Vagina (tissue), 2 donors: ENCODE data around the gene GLI3. TPM values are rescaled to one million over a fixed set of nuclear protein-coding genes. Genes with fewer than 3 reads are reported as not detected.

ENCODE experiments used
- DNase-seq, 2 donors: peaks; one replicate each; pipeline ENCODE4 v3.0.0-alpha.2; 2017; ENCODE audit errors: extremely low spot score in 2 of 2
- H3K27ac ChIP-seq: fragments of 200-600 bp; sonication (generic); one replicate; pipeline ENCODE4 v1.5.1; 2019
- H3K27me3 ChIP-seq: fragments of 200-600 bp; sonication (generic); one replicate; pipeline ENCODE4 v1.5.1; 2019
- H3K36me3 ChIP-seq, 2 donors: fragments of 200-600 bp; sonication (generic); one replicate each; pipeline ENCODE4 v1.5.1; 2017 to 2019
- H3K4me1 ChIP-seq: fragments of 200-600 bp; sonication (generic); one replicate; pipeline ENCODE4 v1.5.1; 2019
- H3K4me3 ChIP-seq, 2 donors: fragments of 200-600 bp; sonication (generic); 1 replicate in 1 of 2; 2 replicates in 1 of 2; pipeline ENCODE4 v1.5.1; 2016 to 2019
- H3K9me3 ChIP-seq: fragments of 200-600 bp; sonication (generic); one replicate; pipeline ENCODE4 v1.5.1; 2019
- POLR2A ChIP-seq, 2 donors: fragments of 450-650 bp; IDR thresholded peaks; one replicate each; pipeline ENCODE4 v1.6.1; 2017; ENCODE audit warnings: antibody characterized with exemption in 2 of 2, mild to moderate bottlenecking in 2 of 2, moderate library complexity in 2 of 2
- POLR2AphosphoS5 ChIP-seq, 2 donors: sonication (generic); formaldehyde crosslinking; IDR thresholded peaks; one replicate each; pipeline ENCODE4 v1.9.0; 2017; ENCODE audit warnings: antibody characterized with exemption in 2 of 2, mild to moderate bottlenecking in 2 of 2, low read depth in 1 of 2; ENCODE audit not compliant: insufficient read depth in 1 of 2
- intact Hi-C: fragments of 100-400 bp; cut with DNase I; formaldehyde crosslinking; loops from one replicate; pipeline ENCODE4 v1.15.1; 2023
- total RNA-seq: library from RNA; depleted of rRNA; stranded (reverse); fragments of >200 nt; gene quantifications from one replicate; pipeline ENCODE4 v1.2.3, GENCODE V29; 2016
- TF ChIP-seq, protein P1 (sequence below), 3 experiments: fragments of 450-650 bp in 2 of 3; fragments of 200-600 bp in 1 of 3; sonication (generic) in 1 of 3; IDR thresholded peaks; one replicate each; pipeline ENCODE4 v1.5.1; 2017 to 2019; ENCODE audit warnings: antibody characterized with exemption in 3 of 3, mild to moderate bottlenecking in 2 of 3, moderate library complexity in 2 of 3

The GLI3 gene
- total RNA-seq, 1 donor from 2014 or later, result 24.6 TPM

GRCh38 chr7:42203336-42203735 is 33.7 kb downstream of the GLI3 start:
- H3K27ac ChIP-seq, result no peak overlapping the region
- H3K4me1 ChIP-seq, result peaks cover 37% of the 10 kb centered on the region
- intact Hi-C loops, result no loop called here
- H3K27me3 ChIP-seq, result no peaks in the 10 kb centered on the region
- no peak overlapping the region for H3K4me3 ChIP-seq
- no peak for TF ChIP-seq POLR2AphosphoS5 (IDR thresholded peaks at IDR 0.05; ENCODE audit: insufficient read depth in 1 of 2, low read depth in 1 of 2)
- TF ChIP-seq, protein P1, sequence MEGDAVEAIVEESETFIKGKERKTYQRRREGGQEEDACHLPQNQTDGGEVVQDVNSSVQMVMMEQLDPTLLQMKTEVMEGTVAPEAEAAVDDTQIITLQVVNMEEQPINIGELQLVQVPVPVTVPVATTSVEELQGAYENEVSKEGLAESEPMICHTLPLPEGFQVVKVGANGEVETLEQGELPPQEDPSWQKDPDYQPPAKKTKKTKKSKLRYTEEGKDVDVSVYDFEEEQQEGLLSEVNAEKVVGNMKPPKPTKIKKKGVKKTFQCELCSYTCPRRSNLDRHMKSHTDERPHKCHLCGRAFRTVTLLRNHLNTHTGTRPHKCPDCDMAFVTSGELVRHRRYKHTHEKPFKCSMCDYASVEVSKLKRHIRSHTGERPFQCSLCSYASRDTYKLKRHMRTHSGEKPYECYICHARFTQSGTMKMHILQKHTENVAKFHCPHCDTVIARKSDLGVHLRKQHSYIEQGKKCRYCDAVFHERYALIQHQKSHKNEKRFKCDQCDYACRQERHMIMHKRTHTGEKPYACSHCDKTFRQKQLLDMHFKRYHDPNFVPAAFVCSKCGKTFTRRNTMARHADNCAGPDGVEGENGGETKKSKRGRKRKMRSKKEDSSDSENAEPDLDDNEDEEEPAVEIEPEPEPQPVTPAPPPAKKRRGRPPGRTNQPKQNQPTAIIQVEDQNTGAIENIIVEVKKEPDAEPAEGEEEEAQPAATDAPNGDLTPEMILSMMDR (IDR thresholded peaks at IDR 0.05), result no peak
- TF ChIP-seq POLR2A (IDR thresholded peaks at IDR 0.05), result no peak
- no peak for DNase-seq
- no peaks in the 10 kb centered on the region for H3K9me3 ChIP-seq
- H3K36me3 ChIP-seq, result no peaks in the 10 kb centered on the region

DNA sequence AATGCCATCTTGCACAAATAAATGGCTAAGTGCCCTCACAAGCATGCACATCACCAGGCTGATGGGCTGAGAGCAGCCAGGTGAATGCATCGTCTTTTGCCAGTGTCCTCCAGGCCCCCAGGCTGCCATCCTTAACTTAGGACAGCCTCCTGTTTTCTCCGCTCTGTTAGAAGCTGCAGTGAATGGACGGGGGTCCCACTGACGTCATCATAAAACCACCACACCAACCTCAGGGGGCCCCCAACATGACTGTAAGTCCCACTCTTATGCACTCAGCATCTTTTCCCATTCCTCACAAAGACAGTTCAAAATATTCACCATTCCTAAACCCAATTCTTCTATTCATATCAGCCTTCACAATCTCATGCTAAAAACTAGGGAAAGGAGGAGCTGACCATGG is 34.4 kb downstream of the GLI3 start:
- Histone ChIP-seq H3K27me3 (no peaks in the 10 kb centered on the region), H3K36me3 (no peaks in the 10 kb centered on the region), H3K27ac (no peak overlapping the region), H3K9me3 (no peaks in the 10 kb centered on the region), H3K4me1 (peaks cover 37% of the 10 kb centered on the region), H3K4me3 (no peak overlapping the region)
- intact Hi-C loops, result no loop called here
- TF ChIP-seq POLR2A (IDR thresholded peaks at IDR 0.05) (no peak), POLR2AphosphoS5 (IDR thresholded peaks at IDR 0.05; ENCODE audit: insufficient read depth in 1 of 2, low read depth in 1 of 2) (no peak)
- TF ChIP-seq, protein P1 (IDR thresholded peaks at IDR 0.05), result no peak
- DNase-seq, result no peak

GRCh38 chr7:42198974-42199668 is 37.9 kb downstream of the GLI3 start:
- peaks cover 50% of the 10 kb centered on the region for H3K4me1 ChIP-seq
- H3K27ac ChIP-seq, result no peak overlapping the region
- DNase-seq, result no peak
- H3K27me3 ChIP-seq, result no peaks in the 10 kb centered on the region
- no peaks in the 10 kb centered on the region for H3K36me3 ChIP-seq
- intact Hi-C loops, result no loop called here
- no peak overlapping the region for H3K4me3 ChIP-seq
- TF ChIP-seq, protein P1 (IDR thresholded peaks at IDR 0.05), result no peak
- TF ChIP-seq POLR2A (IDR thresholded peaks at IDR 0.05) (no peak), POLR2AphosphoS5 (IDR thresholded peaks at IDR 0.05; ENCODE audit: insufficient read depth in 1 of 2, low read depth in 1 of 2) (no peak)
- H3K9me3 ChIP-seq, result no peaks in the 10 kb centered on the region

- H3K9me3 ChIP-seq, result no peaks in the 10 kb centered on the region
- TF ChIP-seq POLR2AphosphoS5 (IDR thresholded peaks at IDR 0.05; ENCODE audit: insufficient read depth in 1 of 2, low read depth in 1 of 2), result peak in 1 of 2 donors; percentile 65
- TF ChIP-seq, protein P1 (IDR thresholded peaks at IDR 0.05), result no peak
- no peaks in the 10 kb centered on the region for H3K36me3 ChIP-seq
- no peak for DNase-seq
- H3K27ac ChIP-seq, result no peak overlapping the region
- peaks cover 58% of the 10 kb centered on the region for H3K4me1 ChIP-seq
- no peak overlapping the region for H3K4me3 ChIP-seq
- intact Hi-C loops, result no loop called here
- H3K27me3 ChIP-seq, result no peaks in the 10 kb centered on the region
These were observed 38.7 kb downstream of the GLI3 start for GRCh38 chr7:42198296-42198695.

DNA sequence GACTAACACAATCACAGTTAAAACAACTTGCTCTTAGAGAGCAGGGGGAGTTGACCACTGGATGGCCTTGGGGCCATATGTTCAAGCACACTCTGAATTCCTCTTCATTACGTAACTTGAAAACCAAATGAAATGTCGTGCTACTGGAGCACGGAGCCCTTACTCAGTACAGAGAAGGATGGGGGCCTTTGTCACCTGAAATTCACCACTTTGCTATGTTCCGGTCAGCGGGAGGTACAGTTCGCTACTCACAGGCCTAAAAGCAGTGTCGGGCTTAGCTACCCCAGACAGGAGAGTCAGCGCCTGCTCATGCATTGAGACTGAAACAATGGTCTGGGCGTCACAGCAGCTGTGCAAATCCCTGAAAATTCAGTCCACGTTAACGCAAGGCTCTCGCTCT is 39.6 kb downstream of the GLI3 start:
- DNase-seq, result no peak
- peaks cover 67% of the 10 kb centered on the region for H3K4me1 ChIP-seq
- no peaks in the 10 kb centered on the region for H3K36me3 ChIP-seq
- no peak overlapping the region for H3K27ac ChIP-seq
- intact Hi-C loops, result no loop called here
- H3K9me3 ChIP-seq, result no peaks in the 10 kb centered on the region
- no peak overlapping the region for H3K4me3 ChIP-seq
- TF ChIP-seq POLR2A (IDR thresholded peaks at IDR 0.05) (no peak), POLR2AphosphoS5 (IDR thresholded peaks at IDR 0.05; ENCODE audit: insufficient read depth in 1 of 2, low read depth in 1 of 2) (no peak)
- TF ChIP-seq, protein P1 (IDR thresholded peaks at IDR 0.05), result no peak
- H3K27me3 ChIP-seq, result no peaks in the 10 kb centered on the region
